Measurements from ENCODE around the gene TRHDE. TPM values are rescaled to one million over a fixed set of nuclear protein-coding genes. Genes with fewer than 3 reads are reported as not detected.

TRHDE gene
- total and polyA plus RNA-seq, 2 donors (not counting 1 experiment from before 2014, with no cell fraction given): 7.3 to 8.8 TPM

DNA sequence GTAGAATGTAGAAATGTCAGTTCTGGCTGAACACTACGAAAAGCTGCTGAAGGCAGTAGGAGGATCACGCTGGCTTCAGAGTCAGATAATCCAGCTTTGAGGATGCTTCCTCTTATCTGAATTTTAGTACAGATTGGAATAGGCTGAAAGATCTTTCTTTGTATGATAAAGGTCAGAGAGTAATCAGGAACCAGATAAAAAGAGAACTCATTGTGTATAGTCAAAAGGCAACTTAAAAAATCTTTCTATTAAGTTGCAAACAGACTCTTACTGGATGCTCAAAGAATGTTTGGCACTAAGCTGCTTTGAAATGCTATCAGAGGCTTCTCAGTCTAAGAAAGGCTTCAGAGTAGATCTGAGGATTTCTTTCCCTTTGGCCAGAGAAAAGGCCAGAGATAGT, 21.8 kb upstream of the TRHDE start:
- no peaks in the 10 kb centered on the region for H3K4me1 ChIP-seq (ENCODE audit: control insufficient read depth, extremely low read depth, insufficient read depth, low read length)
- H3K27ac ChIP-seq (ENCODE audit: insufficient read depth, low read length): no peak overlapping the region
- no peak overlapping the region for H2AFZ ChIP-seq (ENCODE audit: low read length)
- TF ChIP-seq EZH2 (IDR thresholded peaks at IDR 0.05; ENCODE audit: low read length, missing control alignments): no peak
- TF ChIP-seq, protein P1, sequence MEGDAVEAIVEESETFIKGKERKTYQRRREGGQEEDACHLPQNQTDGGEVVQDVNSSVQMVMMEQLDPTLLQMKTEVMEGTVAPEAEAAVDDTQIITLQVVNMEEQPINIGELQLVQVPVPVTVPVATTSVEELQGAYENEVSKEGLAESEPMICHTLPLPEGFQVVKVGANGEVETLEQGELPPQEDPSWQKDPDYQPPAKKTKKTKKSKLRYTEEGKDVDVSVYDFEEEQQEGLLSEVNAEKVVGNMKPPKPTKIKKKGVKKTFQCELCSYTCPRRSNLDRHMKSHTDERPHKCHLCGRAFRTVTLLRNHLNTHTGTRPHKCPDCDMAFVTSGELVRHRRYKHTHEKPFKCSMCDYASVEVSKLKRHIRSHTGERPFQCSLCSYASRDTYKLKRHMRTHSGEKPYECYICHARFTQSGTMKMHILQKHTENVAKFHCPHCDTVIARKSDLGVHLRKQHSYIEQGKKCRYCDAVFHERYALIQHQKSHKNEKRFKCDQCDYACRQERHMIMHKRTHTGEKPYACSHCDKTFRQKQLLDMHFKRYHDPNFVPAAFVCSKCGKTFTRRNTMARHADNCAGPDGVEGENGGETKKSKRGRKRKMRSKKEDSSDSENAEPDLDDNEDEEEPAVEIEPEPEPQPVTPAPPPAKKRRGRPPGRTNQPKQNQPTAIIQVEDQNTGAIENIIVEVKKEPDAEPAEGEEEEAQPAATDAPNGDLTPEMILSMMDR (conservative IDR thresholded peaks at IDR 0.05 in 1 of 2, IDR thresholded peaks at IDR 0.05 in 1 of 2; ENCODE audit: low read depth in 1 of 2, low read length in 2 of 2): no peak
- no peaks in the 10 kb centered on the region for H4K20me1 ChIP-seq (ENCODE audit: control insufficient read depth, extremely low read depth, insufficient read depth, low read length)
- no peak overlapping the region for H3K4me3 ChIP-seq (replicated peaks in 1 of 4; ENCODE audit: control extremely low read depth in 1 of 4, insufficient read depth in 1 of 4, low read depth in 3 of 4, low read length in 4 of 4)
- DNase-seq (ENCODE audit: low read depth in 2 of 2): no peak
- H3K9me3 ChIP-seq (ENCODE audit: control insufficient read depth, insufficient read depth, low read depth, low read length): no peaks in the 10 kb centered on the region
- H3K36me3 ChIP-seq (ENCODE audit: control insufficient read depth, insufficient read depth, low read length): no peaks in the 10 kb centered on the region
- H3K9ac ChIP-seq (ENCODE audit: insufficient read depth, low read length): no peak overlapping the region
- no peaks in the 10 kb centered on the region for H3K79me2 ChIP-seq (ENCODE audit: control insufficient read depth, insufficient read depth, low read length)
- H3K4me2 ChIP-seq (ENCODE audit: extremely low read depth, insufficient read depth, low read length): no peak overlapping the region
- H3K27me3 ChIP-seq (ENCODE audit: control insufficient read depth, insufficient read depth, low read length): no peaks in the 10 kb centered on the region

DNA sequence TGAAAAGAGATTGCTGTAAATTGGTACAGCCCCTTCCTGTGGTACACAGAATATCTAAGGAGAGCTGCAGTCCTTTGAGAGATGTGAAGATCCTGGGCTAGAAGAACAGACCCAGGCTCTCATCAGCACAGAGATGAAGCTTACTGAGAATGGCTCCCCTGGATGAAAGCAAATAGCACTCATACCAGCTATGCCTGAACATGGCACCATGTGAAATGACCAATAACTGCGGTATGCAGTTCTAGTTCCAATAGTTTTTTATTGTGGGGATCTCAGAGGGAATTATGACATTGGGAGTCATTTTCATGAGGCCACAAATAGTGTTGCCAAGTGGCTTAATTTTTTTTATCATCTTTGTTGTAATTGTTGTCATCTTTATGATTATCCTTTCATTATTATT, 15.4 kb upstream of the TRHDE start:
- Histone ChIP-seq H3K4me1 (ENCODE audit: control insufficient read depth, extremely low read depth, insufficient read depth, low read length) (no peaks in the 10 kb centered on the region), H3K9me3 (ENCODE audit: control insufficient read depth, insufficient read depth, low read depth, low read length) (no peaks in the 10 kb centered on the region), H3K36me3 (ENCODE audit: control insufficient read depth, insufficient read depth, low read length) (no peaks in the 10 kb centered on the region), H3K4me2 (ENCODE audit: extremely low read depth, insufficient read depth, low read length) (no peak overlapping the region), H3K27me3 (ENCODE audit: control insufficient read depth, insufficient read depth, low read length) (no peaks in the 10 kb centered on the region), H3K4me3 (replicated peaks in 1 of 4; ENCODE audit: control extremely low read depth in 1 of 4, insufficient read depth in 1 of 4, low read depth in 3 of 4, low read length in 4 of 4) (no peak overlapping the region), H3K27ac (ENCODE audit: insufficient read depth, low read length) (no peak overlapping the region), H2AFZ (ENCODE audit: low read length) (no peak overlapping the region), H3K79me2 (ENCODE audit: control insufficient read depth, insufficient read depth, low read length) (no peaks in the 10 kb centered on the region), H4K20me1 (ENCODE audit: control insufficient read depth, extremely low read depth, insufficient read depth, low read length) (no peaks in the 10 kb centered on the region), H3K9ac (ENCODE audit: insufficient read depth, low read length) (no peak overlapping the region)
- TF ChIP-seq, protein P1 (conservative IDR thresholded peaks at IDR 0.05 in 1 of 2, IDR thresholded peaks at IDR 0.05 in 1 of 2; ENCODE audit: low read depth in 1 of 2, low read length in 2 of 2): no peak
- no peak for TF ChIP-seq EZH2 (IDR thresholded peaks at IDR 0.05; ENCODE audit: low read length, missing control alignments)
- no peak for DNase-seq (ENCODE audit: low read depth in 2 of 2)

DNA sequence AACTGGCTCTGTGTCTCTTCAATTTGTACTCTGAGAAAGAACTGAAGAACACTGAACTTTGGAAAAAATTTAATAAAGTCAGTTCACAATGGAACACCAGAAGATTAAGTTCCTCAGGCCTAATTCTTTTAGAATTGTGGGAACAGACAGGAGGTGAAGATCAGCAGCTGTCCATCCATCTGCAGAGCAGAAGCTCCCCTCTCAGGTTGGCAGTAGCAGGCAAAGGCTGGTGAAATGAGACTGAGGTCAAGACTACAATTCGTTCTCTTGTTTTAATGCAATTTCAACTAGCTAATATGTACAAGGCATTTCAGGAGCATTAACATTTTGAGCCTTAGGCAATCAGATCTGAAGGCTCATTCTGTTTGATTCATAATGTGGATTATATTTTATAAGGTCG, 10.3 kb upstream of the TRHDE start:
- TF ChIP-seq, protein P1 (conservative IDR thresholded peaks at IDR 0.05 in 1 of 2, IDR thresholded peaks at IDR 0.05 in 1 of 2; ENCODE audit: low read depth in 1 of 2, low read length in 2 of 2): no peak
- TF ChIP-seq EZH2 (IDR thresholded peaks at IDR 0.05; ENCODE audit: low read length, missing control alignments): no peak
- no peak for DNase-seq (ENCODE audit: low read depth in 2 of 2)
- Histone ChIP-seq H4K20me1 (ENCODE audit: control insufficient read depth, extremely low read depth, insufficient read depth, low read length) (no peaks in the 10 kb centered on the region), H3K36me3 (ENCODE audit: control insufficient read depth, insufficient read depth, low read length) (no peaks in the 10 kb centered on the region), H3K4me2 (ENCODE audit: extremely low read depth, insufficient read depth, low read length) (no peak overlapping the region), H3K4me3 (replicated peaks in 1 of 4; ENCODE audit: control extremely low read depth in 1 of 4, insufficient read depth in 1 of 4, low read depth in 3 of 4, low read length in 4 of 4) (no peak overlapping the region), H3K9ac (ENCODE audit: insufficient read depth, low read length) (no peak overlapping the region), H3K27ac (ENCODE audit: insufficient read depth, low read length) (no peak overlapping the region), H3K79me2 (ENCODE audit: control insufficient read depth, insufficient read depth, low read length) (peaks cover 3% of the 10 kb centered on the region), H3K4me1 (ENCODE audit: control insufficient read depth, extremely low read depth, insufficient read depth, low read length) (no peaks in the 10 kb centered on the region), H3K27me3 (ENCODE audit: control insufficient read depth, insufficient read depth, low read length) (no peaks in the 10 kb centered on the region), H3K9me3 (ENCODE audit: control insufficient read depth, insufficient read depth, low read depth, low read length) (no peaks in the 10 kb centered on the region), H2AFZ (ENCODE audit: low read length) (no peak overlapping the region)

Measured in fibroblast of lung (primary cell).